HepG2 (cell line): ENCODE measurements around the gene HSF2BP.
"Not testable (repeated sequence)": the region's sequence is repeated elsewhere in the genome, so short reads cannot be mapped to it uniquely, and the experiment has no call there.

Experiments
- CEBPB ChIP-seq: IDR thresholded peaks from 2 replicates; pipeline ENCODE4 v1.6.1; 2011; ENCODE audit warnings: low read depth, low read length, improper control_type of control experiment, borderline replicate concordance
- CTCF ChIP-seq: sonication (generic); formaldehyde crosslinking; IDR thresholded peaks from 2 replicates; pipeline ENCODE4 v1.5.0; 2020; ENCODE audit warnings: mild to moderate bottlenecking, missing genetic modification reagents, moderate library complexity
- E2F1 ChIP-seq: sonication (generic); formaldehyde crosslinking; IDR thresholded peaks from 2 replicates; pipeline ENCODE4 v1.5.0; 2020; ENCODE audit warnings: missing genetic modification reagents
- GABPB1 ChIP-seq: IDR thresholded peaks from 2 replicates; pipeline ENCODE4 v1.6.1; 2016; ENCODE audit warnings: mild to moderate bottlenecking, missing genetic modification reagents, moderate library complexity, missing compliant biosample characterization
- HCFC1 ChIP-seq: fragments of 150-350 bp; IDR thresholded peaks from 2 replicates; pipeline ENCODE4 v1.6.1; 2014; ENCODE audit warnings: low read depth, low read length
- IKZF1 ChIP-seq: fragments of 450-650 bp; IDR thresholded peaks from 2 replicates; pipeline ENCODE4 v1.7.1; 2016
- JUND ChIP-seq: sonication (generic); formaldehyde crosslinking; IDR thresholded peaks from 2 replicates; pipeline ENCODE4 v1.8.0; 2022; ENCODE audit warnings: mild to moderate bottlenecking, missing genetic modification reagents
- MEF2D ChIP-seq: sonication (generic); formaldehyde crosslinking; IDR thresholded peaks from 2 replicates; pipeline ENCODE4 v1.5.1; 2020; ENCODE audit warnings: mild to moderate bottlenecking, missing genetic modification reagents
- NFRKB ChIP-seq: fragments of 450-650 bp; IDR thresholded peaks from 2 replicates; pipeline ENCODE4 v1.6.1; 2017

- not testable (repeated sequence) for TF ChIP-seq CTCF; NFRKB; E2F1 (CRISPR knock-in tag); CEBPB; GABPB1 (CRISPR knock-in tag); IKZF1; HCFC1; MEF2D (CRISPR knock-in tag); JUND (CRISPR knock-in tag)
These were observed 146.3 kb downstream of the HSF2BP start for GRCh38 chr21:43513023-43513422.
